Uterus (tissue), 2 donors: ENCODE results near the gene RIPOR3.

Experiments used
- POLR2A ChIP-seq, 2 donors: fragments of 450-650 bp; IDR thresholded peaks; one replicate each; pipeline ENCODE4 v1.6.1; 2016; ENCODE audit warnings: antibody characterized with exemption in 2 of 2, mild to moderate bottlenecking in 1 of 2, moderate library complexity in 1 of 2
- TF ChIP-seq, protein P1 (sequence below), 4 experiments: fragments of 200-600 bp in 2 of 4; fragments of 450-650 bp in 2 of 4; sonication (generic) in 2 of 4; IDR thresholded peaks; one replicate each; pipeline ENCODE4 v1.5.1; 2016 to 2019; ENCODE audit warnings: antibody characterized with exemption in 4 of 4, mild to moderate bottlenecking in 2 of 4, moderate library complexity in 1 of 4

DNA sequence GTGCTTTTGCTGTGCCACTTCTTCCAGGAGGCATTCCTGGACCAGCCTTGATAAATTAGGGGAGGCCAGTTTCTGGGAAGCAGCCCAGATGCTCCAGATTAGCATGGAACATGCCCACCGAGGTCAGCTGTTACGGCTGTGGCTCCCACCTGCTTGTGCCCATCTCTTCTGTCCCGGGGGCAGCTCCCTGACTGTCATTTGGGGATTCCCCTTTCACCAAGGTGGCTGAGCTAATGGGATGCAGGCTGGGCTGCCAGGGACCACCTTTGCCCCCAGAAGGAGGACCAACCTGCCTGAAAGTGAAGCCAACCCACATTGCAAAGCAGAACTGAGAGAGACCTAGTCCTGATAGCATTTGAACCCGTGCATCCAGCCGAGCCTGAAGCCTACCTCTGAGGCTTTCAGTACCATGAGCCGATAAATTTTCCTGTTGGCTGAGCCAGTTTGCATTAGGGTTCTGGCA, 95.9 kb downstream of the RIPOR3 start:
- TF ChIP-seq, protein P1, sequence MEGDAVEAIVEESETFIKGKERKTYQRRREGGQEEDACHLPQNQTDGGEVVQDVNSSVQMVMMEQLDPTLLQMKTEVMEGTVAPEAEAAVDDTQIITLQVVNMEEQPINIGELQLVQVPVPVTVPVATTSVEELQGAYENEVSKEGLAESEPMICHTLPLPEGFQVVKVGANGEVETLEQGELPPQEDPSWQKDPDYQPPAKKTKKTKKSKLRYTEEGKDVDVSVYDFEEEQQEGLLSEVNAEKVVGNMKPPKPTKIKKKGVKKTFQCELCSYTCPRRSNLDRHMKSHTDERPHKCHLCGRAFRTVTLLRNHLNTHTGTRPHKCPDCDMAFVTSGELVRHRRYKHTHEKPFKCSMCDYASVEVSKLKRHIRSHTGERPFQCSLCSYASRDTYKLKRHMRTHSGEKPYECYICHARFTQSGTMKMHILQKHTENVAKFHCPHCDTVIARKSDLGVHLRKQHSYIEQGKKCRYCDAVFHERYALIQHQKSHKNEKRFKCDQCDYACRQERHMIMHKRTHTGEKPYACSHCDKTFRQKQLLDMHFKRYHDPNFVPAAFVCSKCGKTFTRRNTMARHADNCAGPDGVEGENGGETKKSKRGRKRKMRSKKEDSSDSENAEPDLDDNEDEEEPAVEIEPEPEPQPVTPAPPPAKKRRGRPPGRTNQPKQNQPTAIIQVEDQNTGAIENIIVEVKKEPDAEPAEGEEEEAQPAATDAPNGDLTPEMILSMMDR (IDR thresholded peaks at IDR 0.05): no peak
- no peak for TF ChIP-seq POLR2A (IDR thresholded peaks at IDR 0.05)
